ENCODE data around the gene SMAD7.

SMAD7 gene

DNA sequence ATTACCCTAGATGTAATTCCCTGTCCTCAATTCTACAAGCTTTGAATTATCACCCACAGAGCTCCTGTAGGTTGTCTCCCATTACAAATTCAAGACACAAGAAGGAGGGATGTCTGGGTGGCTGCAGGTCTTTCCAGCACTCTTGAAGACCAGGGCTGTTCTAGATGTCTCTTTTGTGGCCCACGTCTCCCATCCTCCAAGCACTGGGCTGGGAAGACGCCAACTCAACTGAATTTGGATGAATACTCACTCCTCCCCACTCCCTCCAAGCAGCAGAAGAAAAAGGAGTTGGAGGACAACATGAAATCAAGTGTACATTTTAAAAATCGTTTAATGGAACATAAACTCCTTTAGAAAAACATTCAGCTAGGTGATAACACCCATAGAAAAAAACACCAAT, 31.2 kb downstream of the SMAD7 start:
- peak in 4 of 56 donors; percentile 22 to 31 (median 29) for DNase-seq

DNA sequence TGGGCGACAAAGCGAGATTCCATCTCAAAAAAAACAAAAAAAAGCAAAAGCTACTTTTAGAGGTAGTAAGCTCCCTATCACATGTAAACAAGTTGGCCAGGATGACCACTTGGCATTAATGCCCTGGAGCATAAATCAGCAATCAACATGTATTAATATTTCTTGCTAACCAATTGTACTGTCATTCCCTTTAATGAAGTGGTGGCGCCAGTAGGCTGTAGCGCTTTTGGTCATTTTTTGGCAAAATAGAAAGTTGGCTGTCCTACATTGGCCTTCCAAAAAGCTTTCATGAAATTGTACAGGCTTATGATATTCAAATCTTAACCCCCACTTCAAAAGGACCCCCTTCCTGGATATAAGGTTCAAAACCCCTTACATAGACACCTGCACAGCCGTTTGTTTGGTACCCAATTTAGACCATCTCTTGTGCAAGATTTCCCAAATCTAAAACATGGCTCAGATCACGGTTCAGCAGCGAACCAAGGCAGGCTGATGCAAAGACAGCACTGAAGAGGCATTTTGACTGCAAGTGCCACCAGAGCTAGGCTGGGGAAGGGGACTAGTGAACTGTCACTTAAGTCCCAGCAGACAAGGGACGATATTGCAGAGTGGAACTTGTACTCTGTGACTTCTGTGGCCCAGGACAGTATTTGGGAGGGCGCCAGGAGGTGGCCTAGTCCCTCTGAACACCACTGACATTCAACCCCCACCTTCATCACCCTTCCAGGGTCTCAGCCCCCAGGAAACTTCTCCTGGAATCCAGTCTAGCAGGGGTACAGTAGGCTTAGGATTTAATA, 31.9 kb downstream of the SMAD7 start:
- no peak for DNase-seq

DNA sequence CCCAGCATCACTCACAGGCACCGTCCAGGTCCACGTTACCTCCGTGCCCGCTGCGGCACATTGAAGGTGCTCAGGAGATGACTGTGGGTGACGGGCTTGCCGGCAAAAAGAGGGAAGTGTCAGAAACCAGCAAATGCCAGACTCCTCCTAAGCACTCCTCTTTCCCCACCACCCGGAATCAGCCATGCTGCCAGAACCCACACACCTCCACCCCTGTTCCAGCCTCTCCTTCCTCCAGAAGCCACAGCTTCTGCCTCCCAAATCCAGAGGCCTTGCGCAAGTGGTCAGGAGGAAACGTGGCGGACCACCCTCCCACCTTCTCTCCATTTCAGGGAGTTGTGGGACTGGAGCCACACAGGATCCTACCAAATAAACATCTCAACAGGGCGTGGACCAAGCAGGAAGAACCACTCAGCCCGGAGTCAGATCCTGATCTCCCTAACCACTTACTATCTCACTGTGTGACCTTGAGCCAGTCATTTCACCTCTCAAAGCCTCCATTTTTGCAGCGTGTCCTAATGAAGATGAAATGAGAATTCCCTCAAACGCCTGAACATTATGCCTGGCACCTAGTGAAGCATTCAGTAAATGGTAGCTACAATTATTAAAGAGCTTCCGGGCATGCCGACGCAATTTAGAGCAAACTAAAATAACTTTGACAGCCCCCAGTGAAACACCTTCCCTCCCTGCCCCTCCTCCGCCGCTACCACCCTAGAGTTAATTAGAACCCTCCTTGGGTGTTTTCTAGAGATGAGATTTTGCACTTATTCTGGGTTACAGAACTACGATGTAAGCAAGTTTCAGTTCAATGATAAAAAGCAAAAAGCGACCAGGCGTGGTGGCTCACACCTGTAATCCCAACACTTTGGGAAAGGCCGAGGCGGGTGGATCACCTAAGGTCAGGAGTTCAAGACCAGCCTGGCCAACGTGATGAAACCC, 32.9 kb downstream of the SMAD7 start:
- DNase-seq: no peak

DNA sequence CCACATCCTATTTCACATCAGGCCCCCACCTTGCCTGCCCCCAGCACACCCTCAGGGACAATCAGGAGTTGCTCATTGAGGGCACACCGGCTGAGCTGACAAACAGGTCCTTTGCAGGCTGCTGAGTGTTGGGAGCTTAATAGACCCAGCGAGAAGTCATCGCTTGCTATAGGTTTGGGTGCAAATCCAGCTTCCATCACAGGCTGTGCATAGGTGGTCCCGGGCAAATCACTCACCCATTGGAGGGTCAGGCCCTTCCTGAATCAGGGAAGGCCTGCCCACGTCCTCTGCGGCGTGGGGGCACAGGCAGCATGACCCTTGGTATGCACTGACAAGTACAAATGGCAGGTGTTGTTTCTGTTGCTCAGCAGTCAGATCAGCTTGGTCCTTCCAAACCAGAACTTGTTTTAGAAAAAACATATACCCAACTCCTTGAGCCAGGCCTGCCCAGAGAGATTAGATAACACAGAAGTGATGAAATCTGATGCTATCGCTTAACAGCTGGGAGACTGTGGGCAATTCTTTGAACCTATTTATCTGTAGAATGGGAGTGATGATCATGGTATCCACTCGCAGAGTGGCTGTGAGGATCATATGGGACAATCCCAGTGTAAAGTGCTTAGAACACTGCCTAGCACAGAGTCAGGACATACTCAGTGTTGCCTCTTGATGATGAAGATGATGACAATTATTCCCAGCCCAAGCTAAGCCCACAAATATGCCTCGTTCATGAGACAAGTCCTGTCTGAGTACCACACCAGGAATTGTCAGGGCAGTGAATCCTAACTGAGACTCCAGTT, 34.9 kb downstream of the SMAD7 start:
- no peak for DNase-seq

DNA sequence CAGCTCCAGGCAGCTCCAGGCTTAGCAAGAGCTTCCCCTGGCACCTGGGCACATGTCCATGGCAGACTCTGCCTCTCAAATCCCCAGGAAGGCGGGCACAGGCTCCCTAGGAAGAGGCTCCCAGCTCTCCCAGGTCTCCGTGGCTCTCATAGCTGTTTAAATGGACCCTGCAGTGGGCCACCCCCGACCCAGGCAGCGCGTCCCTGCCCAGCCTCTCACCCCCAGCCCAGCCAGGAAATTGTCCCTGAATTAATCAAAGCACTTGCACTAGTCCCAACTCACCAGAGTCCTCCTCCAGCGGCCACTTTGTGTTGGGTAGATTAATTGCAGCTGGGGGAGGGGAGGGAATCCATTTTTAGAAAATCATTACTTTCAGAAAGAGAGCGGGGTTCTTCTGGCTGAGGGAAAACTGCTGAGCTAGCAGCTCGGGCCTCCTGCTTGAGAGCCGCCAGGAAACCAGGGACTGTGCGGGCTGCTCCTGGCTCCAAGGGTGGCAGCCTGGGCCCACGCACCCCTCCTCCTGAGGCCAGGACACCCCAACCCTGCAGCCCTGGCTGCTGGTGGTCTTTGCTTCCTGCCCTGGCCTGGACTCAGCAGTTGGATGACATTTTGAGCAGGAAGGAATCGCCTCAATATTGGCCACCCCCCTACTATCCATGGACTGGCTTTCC, 36.0 kb downstream of the SMAD7 start:
- DNase-seq: no peak

DNA sequence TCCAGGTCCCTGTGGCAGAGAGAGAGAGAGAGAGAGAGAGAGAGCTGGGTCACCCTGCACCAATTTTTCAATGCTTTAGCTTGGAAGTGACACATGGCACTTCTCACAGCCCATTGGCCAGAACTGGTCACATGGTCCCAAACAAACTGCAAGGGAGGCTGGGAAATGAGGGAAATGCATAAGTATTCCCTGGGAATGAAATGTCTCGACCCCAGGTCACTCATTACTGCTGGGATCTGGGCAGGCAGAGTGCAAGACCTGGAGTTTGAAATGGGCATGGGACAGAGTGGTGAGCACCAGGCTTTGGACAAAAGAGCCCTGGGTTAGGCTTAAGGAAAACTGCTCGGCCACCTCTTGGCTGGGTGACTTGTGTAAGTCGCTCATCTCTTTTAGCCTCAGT, 37.0 kb downstream of the SMAD7 start:
- no peak for DNase-seq

DNA sequence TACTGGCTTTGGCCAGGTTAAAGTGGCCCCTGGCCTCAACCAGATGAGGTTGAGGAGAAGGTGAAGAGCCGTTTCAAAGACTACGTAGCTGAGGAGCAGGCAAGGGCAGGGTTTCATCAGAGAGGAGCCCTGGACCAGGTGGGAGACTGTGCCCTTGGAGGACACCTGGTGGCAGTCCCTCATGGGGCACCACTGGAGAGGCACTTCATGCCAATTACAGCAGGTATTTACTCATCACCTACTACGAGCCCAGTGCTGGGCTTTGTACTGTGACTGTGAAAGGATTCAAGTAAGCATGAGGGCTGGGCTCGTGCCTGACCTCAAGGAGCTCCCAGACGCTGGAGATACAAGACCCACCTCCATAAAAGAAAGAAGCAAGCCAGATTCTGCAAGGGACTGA, 37.6 kb downstream of the SMAD7 start:
- no peak for DNase-seq

DNA sequence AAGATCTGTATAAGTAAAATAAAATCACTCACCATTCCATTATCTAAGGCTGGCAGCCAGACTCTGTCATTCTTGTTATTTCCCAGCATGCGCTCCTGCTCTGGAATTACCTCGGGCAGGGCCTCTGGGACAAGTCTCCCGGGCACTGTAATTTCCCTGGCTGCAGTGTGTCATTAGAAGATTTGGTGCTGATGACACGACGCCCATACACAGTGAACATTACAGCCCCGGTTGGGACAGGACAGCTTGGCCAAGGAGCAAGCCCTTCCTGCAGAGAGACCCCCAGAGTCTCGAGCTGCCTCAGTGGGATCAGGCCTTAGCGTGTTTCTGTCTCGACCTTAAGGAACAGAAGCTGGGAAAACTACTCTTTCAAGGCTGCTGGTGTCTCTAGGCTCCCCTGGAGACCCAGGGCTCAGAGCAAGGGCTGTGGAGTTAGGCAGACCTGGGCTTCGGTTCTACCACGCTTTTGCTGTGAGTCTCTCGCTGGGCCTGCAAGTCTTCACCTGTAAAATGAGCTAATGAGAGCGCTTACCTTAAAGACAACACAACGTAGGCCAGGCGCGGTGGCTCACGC, 39.7 kb downstream of the SMAD7 start:
- DNase-seq: no peak

DNA sequence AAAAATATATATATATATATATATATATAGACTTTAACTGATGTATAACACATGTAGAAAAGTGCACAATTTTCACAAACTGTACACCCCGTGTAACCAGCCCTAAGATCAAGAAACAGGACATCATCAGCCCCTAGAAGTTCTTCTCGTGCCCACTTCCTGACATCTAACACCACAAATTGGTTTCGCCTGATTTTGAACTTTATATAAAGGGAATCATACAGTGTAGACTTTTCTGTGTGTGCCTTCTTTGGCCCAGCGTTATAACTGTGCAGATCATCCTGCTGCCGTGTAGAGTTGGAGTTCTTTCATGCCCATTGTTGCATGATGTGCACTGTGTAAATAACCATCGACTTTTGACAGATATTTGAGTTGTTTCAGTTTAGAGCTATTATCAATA, 41.0 kb downstream of the SMAD7 start:
- DNase-seq: no peak

DNA sequence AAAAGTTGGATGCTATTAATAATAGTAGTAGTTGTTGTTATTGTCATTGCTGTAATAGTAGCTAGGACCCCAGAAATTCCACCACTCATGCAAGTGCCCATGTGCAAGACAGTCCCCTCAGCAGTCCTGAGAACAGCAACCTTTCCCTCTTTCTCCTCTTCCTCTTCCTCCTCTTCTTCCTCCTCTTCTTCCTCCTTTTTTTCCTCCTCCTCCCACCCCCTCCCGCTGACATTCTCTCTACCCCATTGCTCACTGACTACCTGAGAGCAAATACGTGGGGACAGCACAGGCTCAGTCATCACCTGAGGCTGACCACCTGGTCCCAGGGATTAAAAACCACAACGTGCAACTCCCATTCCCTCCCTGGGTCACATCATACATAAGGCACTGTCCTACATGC, 41.8 kb downstream of the SMAD7 start:
- no peak for DNase-seq

DNA sequence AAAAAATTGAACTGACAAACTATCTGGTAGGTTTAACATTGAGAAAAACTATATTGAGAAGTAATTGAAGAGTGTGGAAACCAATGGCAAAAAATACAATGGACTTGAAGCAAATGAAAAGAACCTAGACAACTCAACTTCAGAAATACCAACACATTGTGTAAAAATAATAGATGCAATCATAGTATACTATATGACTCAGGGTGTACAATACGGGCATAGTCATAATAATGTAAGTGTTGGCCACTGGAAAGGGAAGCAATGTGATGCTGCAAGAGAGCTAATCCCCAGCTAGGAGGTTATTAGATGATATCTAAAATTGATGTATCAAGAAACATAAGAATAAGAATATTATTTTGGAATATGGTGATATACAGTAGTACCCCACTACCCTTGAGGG, 45.3 kb downstream of the SMAD7 start:
- DNase-seq: no peak

DNA sequence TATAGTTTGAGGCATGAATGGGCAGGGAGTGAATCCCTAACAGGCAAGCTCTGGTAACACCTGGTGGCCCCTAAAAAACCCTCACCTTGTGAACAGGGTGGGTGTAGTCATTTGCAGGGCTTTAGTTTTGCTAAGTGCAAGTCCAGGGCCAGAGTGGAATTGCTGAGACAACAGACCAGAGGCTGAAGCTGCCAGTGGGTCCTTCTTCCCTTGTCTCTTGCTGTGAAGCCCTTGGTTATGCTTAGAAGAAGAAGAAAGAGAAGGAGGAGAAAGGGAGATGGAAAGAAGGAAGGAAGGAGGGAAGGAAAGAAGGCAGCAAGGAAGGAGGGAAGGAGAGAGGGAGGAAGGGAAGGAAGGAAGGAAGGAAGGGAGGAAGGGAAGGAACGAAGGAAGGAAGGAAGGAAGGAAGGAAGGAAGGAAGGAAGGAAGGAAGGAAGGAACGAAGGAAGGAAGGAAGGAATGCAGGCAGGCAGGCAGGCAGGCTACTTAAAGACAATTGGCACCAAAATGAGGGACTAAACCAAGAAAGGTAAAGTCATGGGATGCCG, 45.8 kb downstream of the SMAD7 start:
- DNase-seq: no peak

DNA sequence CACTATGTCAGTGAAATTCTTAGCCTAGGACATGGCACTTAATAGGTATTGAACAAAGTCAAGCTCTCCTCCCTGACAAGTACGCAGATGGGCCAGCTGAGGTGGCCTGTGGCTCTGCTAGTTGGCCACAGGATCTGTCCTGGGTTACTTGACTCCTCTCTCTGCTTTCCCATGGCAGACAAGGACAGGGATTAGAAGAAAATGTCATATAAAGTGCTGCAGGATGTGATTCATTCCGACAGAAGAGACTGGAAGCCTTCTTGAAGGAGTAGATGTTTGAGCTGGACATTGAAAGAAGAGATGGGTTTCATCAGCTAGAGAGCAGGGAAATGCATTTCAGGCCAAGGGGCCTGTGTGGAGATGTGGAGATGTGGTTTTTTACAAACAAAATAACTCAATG, 46.7 kb downstream of the SMAD7 start:
- no peak for DNase-seq

DNA sequence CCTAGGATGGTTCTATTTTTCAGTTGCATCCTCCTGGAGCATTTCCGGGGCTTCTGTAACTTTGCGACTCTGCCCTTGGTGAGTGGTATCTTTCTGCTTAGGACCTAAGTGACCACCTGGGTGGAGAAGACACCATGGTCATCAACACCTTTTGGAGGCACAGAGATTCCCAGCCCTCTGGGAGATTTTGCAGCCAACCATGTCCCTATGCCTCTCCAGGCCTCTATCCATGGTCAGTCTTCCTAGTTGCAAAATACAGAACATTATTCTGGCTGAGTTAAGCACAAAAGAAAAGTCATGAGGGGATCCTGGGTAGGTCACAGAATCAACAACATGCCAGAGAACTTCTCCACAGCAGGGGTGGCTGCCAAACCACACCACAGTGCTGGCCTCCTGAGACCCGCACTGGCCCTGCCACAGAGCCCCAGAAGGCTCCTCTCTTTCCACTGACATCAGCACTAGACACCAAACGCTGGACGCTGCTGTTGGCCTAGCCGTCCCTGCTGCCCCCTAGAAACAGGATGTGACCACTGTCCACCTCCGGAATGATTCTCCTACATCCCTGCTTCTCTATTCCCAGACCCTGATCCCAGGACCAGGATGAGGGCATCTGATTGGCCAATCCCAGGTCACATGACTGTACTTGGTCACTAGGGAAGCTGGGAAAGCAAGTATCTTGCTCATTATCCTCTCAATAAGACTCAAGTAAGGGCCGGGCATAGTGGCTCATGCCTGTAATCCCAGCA, 47.7 kb downstream of the SMAD7 start:
- peak in 1 of 56 donors; percentile 50 for DNase-seq

DNA sequence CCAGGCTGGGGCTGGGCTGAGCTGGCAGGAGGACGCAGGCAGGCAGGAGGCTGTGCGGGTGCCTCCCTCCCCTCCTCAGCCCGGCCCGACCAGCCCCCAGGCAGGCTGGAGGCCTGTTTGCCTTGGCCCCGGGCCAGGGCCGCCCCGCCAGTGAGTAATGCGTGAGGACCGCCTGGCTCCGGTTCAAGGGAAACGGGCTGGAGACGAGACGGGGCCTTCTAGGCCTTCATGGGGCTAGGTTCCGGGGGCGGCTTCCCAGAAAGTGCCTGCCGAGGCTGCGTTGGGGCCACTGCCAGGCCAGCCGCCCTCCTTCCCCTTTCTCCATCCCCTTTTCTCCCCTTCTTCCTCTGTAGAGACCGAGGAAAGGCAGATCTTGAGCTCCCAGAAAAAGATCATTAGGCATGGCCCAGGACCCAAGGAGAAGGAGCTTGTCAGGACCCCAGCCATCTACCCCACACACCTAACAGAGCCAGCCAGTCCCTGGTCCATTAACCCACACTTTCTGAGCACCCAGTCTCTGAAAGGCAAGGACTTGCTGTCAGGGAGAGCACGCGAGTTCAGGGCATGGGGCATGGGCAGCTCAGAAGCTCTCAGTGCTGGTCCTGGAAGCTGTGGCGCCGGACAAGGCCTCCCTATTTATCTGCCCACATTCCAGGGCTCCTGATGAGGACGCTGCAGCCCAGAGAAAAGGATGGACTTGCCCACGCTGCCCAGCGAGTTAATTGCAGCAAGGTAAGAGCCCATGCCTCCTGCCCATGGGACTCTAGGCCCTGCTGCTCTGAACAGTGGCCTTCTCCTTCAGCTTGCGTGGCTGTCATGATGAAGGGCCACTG, 48.5 kb downstream of the SMAD7 start:
- DNase-seq: peak in 39 of 56 donors; percentile 24 to 86 (median 44)

DNA sequence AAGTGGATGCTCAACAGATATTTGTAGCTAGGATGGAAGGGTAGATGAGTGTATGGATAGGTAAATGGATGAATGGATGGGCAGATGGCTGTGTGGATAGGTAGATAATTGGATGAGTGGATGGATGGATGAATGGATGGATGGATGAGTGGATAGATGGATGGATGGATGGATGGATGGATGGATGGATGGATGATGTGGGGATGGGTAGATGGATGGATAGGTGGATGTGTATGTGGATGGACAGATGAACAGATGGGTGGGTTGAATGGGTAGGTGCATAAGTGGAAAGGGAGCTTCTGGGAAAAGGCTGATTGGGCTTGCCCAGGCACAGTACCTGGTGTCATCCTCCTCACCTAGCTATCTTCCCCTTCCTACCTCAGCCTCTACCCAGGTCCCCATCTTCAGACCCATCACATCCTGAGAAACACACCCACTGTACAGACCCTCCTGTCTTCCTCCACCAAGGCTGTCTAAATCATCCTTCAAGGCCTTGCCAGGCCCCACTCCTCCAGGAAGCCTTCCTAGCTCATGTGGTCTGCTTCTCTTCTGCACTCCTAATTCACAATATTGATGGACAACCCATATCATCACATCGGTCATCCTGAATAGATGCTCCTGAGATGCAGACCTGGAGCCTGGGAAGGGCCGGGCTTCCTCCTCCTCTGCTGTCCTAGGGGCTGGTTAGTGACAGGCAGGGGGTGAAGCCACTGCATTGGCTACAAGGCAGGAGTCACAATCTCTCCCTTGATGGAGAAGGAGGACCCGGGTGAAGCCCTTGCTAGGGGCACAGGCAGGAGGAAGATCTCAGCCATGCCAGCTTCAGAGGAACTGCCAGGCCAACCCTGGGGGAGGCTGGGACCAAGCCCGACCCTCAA, 49.4 kb downstream of the SMAD7 start:
- DNase-seq: no peak

DNA sequence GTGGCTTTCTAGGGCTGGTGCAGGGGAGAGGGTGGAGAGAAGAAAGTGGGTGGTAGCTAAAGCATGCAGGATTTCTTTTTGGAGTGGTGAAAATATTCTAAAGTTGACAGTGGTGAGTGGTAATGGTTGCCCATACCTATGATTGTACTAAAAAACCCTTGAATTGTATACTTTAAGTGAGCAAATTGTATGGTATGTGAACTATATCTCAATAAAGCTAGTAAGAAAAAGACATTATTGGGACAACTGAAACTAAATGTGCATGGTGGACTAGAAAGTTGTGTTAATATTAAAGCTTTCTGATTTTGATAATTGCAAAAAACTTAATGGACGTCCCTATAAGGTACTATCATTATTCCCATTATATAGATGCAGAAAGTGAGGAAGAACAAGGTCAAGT, 50.3 kb downstream of the SMAD7 start:
- DNase-seq: no peak
